T-helper 1 cell treated with Interleukin-12 subunit alpha and Interleukin-12 subunit beta and Interleukin-4 antibody, amounts not matched to agents 30 ng/mL and 1 ng/mL, for 36 hours (primary cell): ENCODE data around the gene IFIT1. TPM values are rescaled to one million over a fixed set of nuclear protein-coding genes. Genes with fewer than 3 reads are reported as not detected.

Experiments
- intact Hi-C: fragments of 100-400 bp; cut with micrococcal nuclease; formaldehyde crosslinking; loops from one replicate; pipeline ENCODE4 v1.15.1; 2024
- total RNA-seq: library from RNA; stranded (reverse); gene quantifications from 2 replicates; pipeline ENCODE4 v1.2.3, GENCODE V29; 2022

Gene IFIT1
- total RNA-seq, 1 donor from 2014 or later = 9.8 TPM

DNA sequence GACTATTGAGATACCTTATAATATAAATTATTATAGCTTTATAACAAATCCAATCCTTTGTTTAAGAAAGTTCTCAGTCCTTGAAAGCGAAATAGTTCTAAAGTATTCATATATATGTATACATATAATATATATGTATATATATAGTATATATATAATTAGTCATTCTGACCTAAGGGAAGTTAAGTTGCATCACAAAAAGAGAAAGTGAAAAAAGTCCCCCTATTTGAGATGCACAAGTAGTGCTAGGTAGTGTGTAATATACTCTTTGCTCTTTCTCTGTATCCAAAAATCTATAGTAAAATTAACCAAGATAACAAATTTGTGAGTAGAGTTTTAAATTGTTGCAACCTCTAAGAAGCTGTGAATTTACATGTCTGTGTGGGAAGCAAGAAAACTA is 27.9 kb upstream of the IFIT1 start:
- intact Hi-C loops = loop anchor here (10.0 kb wide), 1 partner anchor 200 kb away; no protein-coding TSS in a partner anchor

DNA sequence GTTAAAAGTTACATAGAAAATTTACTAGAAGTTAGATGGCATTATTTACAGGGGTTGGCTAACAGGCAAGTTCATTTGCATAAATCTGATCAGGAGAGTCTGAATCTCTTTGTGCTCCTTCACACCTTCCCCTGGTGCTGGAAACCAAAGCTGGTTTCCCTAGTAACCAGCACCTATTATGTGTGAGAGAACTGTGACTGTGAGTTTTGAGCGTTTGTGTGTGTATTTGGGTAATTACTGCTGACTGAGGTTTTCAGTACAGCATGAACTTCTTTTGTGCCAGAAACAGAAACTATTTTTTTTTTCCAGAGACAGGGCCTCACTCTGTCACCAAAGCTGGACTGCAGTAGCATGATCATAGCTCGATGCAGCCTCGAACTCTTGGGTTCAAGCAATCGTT is 24.9 kb upstream of the IFIT1 start:
- intact Hi-C loops = loop anchor here (10.0 kb wide), 1 partner anchor 197 kb away; no protein-coding TSS in a partner anchor

DNA sequence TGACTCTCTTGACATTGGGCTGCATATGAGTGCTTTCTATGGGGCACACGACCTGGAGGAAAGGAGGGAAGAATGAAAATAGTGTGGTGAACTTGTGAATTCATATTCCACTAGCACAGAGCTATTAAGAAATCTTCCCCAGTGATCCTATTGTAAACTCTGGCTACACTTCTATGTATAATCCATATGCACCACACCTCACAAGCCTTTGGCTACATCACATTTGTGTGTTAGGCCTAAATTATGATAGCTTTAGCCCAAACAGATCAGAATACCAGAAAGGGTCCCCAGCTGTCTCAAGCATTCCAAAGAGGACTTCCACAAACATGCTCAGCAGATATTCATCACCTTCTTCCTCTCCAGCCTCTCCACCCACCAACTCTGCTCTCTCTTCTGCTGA is 24.3 kb upstream of the IFIT1 start:
- intact Hi-C loops = loop anchor here (2.0 to 10.0 kb wide), 2 partner anchors 65 to 197 kb away; partner anchors contain the start of gene IFIT2

DNA sequence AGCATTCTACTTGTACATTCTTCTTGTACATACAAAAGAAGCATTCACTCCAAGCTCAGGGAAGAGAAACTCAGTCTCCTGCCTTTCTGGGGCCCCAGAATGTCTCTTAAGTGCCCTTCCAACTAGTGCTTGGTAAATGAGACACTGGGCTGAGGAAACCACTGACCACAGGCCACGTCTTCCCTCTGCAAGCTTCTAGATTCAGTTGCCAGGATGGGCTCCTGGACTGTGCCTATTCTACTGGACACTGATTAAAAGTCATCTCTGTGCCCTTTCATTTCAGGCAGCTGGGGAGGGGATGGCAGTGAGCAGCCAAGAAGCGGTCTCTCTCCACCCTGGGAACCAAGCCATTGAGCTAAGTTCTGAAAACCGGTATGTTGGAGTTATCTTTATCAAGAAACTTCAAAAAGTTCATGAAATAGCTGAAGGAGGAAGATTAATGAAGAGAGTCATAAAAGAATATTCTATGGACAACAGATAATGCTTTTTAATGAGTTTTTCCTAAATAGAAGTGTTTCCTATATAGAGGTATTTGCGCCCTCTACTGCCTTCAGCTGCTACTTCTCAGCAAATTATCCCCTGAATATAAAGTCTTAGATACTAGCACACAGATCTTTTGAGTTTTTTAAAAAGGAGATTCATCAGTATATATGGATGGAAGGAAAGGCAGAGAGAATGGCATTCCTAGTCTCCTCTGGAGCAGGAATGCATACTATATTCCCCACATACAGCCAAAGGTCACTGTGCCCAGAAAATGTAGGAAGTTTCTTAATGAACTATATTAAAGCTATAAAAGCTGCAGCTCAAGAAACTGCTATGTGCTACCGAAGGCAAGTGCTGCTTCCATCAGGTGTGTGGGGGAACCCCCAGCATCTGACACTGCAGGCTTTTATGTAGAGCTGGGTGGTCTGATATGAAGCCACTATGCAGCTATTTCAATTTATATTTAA is 23.0 kb upstream of the IFIT1 start:
- intact Hi-C loops = loop anchor here (1.0 to 10.0 kb wide), 4 partner anchors 17 to 195 kb away; partner anchors contain the start of gene IFIT2

DNA sequence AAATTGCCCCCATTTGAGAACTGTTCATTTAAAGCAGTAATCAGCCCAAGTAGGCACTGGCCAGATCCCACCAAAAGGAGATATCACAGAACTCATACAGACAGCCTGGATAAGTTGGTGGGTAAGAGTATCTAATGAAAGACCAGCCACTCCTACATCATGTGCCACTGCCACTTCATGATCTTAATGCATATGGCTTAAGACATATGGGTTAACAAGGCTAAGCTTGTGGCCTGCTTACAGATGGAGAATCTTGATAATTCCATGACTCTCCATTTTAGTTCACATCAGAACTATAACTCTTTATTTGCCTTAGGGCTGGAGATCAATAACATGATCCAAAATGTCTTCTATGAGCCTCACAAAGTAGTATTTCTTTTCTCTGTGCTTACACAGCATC is 21.3 kb upstream of the IFIT1 start:
- intact Hi-C loops = loop anchor here (2.0 kb wide), 1 partner anchor 16 kb away; no protein-coding TSS in a partner anchor

DNA sequence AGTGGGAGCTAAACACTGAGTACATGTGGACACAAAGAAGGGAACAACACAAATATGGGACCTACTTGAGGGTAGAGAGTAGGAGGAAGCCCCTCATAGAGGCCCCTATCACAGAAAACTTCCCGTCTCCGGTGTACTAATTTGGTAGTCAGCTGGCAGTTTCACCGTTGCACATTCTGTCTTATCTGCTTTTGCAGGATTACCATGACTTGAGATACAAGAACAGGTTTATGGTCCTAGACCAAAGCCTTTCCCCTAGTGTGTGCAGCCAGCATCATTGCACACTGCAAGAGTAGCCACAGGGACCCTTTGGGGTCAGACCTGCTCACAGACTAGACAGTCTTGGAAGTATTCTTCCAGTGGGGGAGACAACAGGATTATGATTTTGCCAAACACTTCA is 20.4 kb upstream of the IFIT1 start:
- intact Hi-C loops = loop anchor here (2.0 kb wide), 1 partner anchor 15 kb away; no protein-coding TSS in a partner anchor

DNA sequence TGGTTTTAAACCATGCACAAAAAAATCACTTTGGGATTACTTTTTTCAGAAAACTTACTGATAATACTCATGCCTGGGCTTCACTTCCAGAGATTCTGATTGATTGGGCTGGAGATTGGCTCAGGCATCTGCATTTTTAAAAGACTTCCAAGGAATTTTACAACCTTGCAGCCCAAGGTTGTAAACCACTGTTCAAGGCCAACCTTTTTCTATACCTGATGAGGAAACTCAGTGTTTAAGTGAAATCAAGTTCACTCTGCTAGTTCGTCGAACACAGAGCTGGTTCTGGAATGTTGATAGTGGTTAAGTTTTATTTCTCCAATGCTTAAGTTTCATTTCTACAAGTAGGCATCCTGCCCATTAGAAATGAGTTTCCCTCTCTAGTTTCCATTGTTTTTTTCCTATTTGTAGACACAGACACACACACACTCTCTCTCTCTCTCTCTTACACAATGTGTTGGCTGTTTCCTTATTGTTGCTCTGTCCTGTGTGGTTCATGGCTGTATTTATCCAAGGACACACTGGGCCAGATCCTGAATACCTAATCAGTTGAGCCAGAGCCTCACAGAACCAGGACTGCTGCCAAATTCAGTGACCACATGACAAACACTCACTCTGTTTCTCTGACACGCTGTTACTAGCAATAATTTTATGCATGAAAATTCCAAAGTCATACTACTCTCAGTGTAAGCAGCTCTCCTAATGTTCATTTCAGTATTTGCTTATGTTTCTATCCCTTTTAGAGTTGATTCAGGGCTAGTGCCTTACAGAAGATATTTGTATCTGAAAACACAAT is 18.3 kb upstream of the IFIT1 start:
- intact Hi-C loops = no loop called here

DNA sequence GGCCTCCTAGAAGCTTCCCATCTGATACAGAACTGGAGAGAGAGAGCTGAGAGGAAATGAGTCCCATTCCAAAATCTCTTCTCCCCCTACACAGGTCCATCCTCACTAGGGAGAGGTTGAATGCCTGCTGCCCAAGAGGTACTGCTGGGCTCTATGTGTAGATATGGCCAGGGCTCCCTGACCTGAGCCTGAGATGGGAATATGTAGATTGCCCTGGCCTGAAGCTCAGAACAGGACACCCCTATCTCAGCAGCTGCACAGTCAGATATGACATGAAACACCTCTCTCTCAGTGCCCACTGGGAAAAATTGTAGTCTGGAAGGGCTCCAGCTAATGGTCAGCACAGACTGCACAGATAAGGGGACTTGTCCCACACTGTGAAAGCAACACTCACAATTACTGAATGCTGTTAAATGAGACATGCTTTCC is 17.7 kb upstream of the IFIT1 start:
- intact Hi-C loops = no loop called here

DNA sequence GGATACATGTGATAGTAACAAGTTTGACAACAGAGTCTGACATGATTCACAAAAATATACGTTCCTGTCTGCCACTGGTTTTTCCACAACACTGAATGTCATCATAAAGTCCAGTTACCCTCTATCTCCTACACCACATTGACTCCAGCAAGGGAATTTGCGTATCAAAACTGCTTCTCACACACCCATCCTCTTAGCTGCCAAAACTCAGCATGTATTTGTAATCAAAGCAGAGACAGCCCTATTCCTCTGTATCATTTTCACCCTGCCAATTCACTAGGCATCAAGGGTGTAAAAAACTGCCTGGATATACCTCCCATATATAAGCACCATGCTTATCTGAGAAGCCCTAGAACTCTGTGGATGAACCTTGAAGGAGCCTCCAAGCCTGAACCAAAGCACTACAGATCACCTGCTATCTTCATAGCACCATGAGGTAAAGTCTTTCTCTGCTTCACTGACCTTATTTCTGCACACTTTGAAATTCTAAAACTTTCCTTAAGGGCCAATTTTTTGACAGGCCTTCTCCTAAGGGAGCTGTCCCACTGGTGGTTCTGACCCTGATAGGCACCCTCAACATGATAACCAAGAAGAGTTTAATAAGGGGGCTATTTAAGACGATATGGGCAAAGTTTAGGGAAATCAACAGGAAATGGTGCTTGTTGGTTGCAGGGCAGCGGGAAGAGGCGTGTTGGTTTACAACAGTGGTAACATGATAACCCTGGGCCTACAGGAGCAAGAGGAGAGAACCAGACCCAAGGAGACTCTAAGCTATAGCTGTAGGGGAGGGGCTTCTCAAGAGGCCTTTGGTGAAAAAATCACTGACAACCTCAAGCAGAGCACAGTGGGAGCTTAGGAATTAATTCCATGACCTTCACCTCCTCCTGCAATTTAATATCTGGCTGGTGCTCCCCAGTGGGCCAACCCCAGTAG is 14.5 kb upstream of the IFIT1 start, which contains the start of gene IFIT1B:
TSS of gene IFIT1B (plus strand) at position 352 of the 933 bp plus-strand sequence. CDS start at position 432, 80 bp downstream.
- intact Hi-C loops = no loop called here

DNA sequence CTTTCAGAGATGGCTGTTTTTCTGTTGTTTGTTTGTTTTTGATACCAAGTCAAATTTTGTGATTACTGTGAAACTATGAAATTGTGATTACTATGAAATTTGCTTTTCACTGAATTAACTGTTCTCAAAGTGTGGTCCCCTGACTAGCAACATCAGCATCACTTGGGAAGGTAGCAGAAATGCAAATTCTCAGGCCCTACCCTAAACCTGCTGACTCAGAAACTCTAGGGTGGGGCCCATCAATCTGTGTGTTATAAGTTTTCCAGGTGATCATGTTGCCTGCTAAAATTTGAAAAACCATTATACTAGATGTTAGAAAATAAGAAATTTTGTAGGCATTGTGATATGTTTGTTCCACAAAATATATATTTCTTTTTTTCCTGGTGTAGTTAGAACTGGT is 13.3 kb upstream of the IFIT1 start:
- intact Hi-C loops = no loop called here

DNA sequence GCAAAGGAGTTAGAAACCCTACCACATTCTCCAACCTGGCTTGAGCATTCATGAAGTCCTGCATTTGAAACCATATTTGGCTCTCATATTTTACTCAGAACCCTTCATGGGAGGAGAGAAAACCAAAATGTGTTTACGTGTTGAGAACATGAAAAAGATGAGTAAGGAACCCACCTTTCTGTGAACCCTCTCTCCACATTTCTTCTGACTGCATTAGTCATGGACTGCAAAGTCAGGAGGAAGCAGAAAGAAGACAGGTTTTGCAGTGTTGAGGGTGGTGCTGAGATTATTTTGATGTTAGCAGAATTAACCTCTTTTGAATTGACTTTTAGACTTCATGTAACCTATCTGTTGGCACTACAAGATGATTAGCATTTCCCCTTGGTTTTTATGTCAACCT is 9.7 kb upstream of the IFIT1 start:
- intact Hi-C loops = no loop called here

DNA sequence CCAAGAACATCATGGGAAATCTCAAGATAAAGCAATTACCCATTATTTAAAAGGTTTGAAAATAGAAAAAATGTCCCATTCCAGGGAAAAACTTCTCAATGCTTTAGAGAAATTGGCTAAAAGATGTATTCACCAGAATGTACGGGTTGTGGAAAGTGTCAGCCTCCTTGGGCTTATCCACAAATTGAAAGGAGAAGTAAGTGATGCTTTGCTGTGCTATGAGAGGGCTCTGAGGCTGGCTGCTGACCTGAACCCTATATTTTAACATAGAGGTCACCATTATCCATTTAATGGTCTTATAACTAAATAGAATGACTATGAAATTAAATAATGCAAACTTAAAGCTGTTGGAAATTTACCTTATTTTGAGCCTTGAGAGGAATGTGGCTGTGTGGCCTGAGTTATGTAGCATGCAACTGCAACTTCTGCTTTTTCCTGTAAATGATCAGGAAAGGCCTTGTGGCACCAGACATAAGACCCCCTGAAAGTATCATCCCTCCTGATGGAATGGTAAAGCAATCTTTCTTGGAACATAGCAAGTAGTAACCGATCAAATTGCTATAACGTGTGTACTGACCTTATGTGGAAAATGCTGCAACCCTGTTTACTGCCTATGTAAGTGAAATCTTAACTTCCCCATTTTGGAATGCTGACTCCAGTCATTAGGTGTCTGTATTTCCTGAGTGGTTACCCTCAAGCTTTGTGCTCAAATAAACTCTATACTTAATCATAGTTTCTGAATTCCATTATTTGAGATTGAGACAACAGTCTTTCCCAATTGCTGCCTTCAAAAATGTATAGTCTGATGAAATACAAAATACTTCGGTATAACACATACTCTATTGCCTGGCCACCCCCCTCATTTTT is 7.7 kb upstream of the IFIT1 start:
- intact Hi-C loops = no loop called here

DNA sequence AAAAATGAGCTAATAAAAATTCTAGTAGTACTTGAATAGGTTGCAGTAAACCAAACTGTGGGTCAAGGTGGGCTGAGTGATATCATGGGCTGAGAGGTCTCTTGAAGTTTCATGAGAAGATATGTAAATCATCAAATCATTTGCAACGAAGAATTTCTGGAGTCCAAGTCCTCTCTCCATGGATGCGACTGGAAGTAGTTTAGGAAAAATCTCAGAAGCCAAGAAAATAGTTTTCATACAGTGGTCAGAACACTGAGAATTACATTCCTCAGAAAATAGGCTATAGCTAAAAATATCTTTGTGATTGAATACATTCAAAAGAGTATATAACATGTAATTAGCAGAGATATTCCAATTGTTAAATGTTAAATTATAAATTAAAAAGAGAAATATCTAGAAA is 3.6 kb upstream of the IFIT1 start:
- intact Hi-C loops = no loop called here

DNA sequence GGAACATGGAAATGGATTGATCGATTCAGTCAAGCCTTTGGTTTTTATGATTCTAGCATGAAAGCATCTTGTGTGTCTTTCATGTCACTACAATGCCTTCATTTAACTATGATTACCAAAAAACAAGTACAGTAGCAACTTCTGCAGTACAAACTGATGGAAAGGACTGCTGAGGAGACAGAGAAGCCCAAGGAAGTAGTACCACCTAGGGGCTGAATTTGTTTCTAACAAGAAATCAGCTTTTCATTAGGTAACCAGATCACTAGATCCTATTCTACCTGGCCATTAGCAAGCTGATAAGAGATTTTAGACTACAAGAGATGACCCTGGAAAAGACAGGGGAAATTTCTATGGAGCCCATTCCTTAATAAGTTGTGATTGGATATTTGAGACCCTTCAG is 3.2 kb upstream of the IFIT1 start:
- intact Hi-C loops = no loop called here

DNA sequence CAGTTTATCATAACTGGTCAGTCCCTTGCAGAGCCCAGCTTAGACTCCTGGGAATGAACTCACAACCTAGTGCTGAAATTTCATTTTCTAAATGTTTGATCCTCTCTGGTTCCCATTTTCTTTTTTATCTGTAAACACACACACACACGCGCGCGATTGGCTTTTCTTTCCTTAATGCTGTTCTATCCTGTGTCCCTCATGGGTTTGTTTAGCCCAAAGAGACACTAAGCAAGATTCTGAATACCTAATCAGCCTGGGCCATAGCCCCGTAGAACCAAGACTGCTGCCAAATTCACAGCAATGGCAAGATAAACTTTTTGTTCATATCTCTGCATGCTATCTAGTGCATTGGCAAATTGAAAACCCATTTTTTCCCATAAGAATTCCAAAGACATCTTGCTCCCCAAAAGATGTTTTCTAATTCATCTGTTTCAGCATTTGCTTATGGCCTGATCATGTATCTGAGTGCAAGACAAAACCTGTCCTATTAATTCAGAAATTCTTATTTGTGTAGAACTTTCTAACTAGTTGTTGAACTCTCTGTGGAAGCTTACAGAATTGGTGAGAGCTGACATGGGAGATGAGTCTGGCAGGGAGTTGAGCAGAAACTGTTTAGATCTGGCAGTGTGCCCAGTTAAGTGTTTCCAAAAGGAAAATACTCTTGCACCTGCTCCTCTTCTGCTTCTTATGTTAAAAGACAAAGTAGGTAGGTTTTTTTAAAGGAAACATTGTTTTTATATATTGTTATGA is 1.8 kb upstream of the IFIT1 start:
- intact Hi-C loops = loop anchor here (5.0 kb wide), 1 partner anchor 398 kb away; the partner anchor contains the start of gene FAS

DNA sequence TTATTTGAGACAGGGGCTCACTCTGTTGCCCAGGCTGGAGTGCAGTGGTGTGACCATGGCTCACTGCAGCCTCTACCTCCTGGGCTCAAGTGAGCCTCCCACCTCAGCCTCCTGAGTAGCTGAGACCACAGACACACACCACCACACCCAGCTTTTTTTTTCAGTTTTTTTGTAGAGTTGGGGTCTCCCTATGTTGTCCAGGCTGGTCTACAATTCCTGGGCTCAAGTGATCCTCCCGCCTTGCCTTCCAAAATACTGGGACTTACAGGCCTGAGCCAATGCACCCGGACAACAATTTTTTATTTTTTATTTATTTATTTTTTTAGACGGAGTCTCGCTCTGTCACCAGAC is 1.2 kb upstream of the IFIT1 start:
- intact Hi-C loops = loop anchor here (5.0 kb wide), 1 partner anchor 399 kb away; the partner anchor contains the start of gene FAS

DNA sequence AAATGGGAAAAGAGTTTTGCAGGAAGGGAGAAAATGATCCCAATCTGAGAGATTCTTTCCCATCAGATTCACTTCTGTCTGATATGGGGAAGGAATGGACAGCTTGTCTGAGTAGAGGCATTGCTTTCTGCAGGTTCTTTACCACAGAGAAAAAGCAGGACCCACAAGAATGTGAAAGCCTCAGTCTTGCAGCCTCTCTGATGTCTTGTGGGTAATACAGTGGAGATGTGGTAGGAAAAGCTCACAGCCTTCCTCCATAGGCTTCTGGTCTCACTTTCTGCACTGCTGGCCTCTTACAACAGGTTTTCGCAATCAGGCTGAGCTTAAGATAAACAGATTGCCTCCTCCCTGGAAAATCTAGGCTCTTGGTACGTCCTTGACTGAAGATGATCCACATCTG is 551 bp downstream of the IFIT1 start:
- intact Hi-C loops = loop anchor here (1.0 to 5.0 kb wide), 8 partner anchors 21 to 401 kb away; partner anchors contain the start of genes FAS, IFIT2, IFIT5 and KIF20B

DNA sequence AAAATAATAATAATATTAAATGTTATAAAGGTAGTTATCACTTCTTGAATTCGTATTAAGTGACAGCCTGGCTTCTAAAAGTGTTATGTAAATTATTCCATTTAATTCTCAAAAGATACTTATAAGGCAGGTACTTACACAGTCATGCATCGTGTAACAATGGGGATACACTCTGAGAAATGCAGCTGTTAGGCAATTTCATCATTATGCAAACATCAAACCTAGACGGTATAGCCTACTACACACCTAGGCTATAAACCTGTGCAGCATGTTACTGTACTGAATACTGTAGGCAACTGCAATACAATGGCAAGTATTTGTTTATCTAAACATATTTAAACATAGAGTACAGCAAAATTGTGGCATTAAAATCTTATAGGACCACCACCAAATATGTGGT is 1.5 kb downstream of the IFIT1 start:
- intact Hi-C loops = loop anchor here (2.0 to 5.0 kb wide), 2 partner anchors 101 to 402 kb away; partner anchors contain the start of gene FAS

DNA sequence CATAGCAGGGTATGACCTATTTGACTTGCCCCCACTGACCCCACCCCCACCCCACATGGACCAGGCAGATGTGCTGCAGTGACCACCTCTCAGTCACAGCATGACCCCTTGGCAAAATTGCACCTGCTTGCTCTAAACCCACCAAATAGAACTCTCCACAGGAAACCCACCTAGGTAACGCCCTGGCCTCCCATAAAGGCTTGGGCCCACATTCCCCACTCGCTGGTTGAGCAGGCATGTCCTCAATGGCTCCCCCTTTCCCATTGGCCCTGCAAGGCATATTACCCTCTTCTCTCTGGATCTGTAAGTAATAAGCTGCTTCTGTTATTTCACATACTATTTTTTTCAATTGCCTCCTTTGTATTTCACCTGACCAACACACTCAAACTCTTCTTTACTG is 2.7 kb downstream of the IFIT1 start:
- intact Hi-C loops = no loop called here
